ENCODE results near the gene AIM2. TPM values are rescaled to one million over a fixed set of nuclear protein-coding genes. Genes with fewer than 3 reads are reported as not detected.

The AIM2 gene
- total RNA-seq, 1 experiment from 2014 or later, result 1.1 TPM

DNA sequence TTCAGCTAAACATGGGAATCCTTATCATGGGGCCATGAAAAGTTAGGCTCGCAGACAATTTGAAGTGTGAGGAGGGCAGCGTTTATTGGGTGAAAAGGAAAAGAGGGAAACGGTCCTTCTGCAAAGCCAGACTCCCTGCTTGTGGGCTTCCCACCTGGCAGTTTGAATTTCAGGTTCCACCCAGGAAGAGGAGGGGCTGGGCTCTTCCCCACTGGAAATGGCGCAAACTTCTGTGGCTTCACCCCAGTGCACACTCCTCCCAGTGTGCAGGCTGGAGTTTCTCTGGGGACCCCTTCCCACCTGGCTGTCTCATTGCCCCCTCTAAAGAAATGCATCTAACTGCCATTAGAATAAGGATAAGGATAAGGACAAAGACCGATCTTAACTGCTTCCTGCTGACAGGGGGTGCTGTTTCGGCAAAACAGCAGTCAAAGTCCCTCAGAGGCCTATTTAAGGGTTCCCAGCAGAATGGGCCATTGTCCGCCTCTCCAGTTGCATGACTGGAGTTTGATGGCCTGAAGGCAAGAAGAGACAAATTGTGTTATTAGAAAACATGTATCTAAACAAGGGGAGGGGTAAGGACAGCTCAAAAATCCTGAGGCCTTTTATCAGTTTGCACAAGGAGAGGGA, 20.4 kb downstream of the AIM2 start:
- no peak overlapping the region for H3K4me3 Mint-ChIP-seq
- ChIA-PET POLR2A (interaction anchor here (0.7 kb wide), 1 partner anchor 25 kb away, joined by 6 read pairs; no protein-coding TSS in a partner anchor), CTCF (interaction anchor here (0.6 to 1.4 kb wide), 5 partner anchors 15 to 853 kb away, joined by 3 to 5 read pairs (median 4); no protein-coding TSS in a partner anchor)
- peak; percentile 28 for DNase-seq (ENCODE audit: low spot score)
- H3K9me3 Mint-ChIP-seq, result peaks cover 3% of the 10 kb centered on the region; the same call in 1 of the 2 replicates
- no peaks in the 10 kb centered on the region for H3K27me3 Mint-ChIP-seq (ENCODE audit: low read depth)
- peak; percentile 87 for ATAC-seq
- no peaks in the 10 kb centered on the region for H3K36me3 Mint-ChIP-seq
- H3K4me1 Mint-ChIP-seq, result peaks cover 11% of the 10 kb centered on the region
- H3K27ac Mint-ChIP-seq, result no peak overlapping the region
- TF ChIP-seq MXD4 (CRISPR knock-in tag; IDR thresholded peaks at IDR 0.05; ENCODE audit: borderline replicate concordance), result no peak
- TF ChIP-seq ESRRA (CRISPR knock-in tag; IDR thresholded peaks at IDR 0.05; ENCODE audit: borderline replicate concordance), result no peak
- TF ChIP-seq, protein P1, sequence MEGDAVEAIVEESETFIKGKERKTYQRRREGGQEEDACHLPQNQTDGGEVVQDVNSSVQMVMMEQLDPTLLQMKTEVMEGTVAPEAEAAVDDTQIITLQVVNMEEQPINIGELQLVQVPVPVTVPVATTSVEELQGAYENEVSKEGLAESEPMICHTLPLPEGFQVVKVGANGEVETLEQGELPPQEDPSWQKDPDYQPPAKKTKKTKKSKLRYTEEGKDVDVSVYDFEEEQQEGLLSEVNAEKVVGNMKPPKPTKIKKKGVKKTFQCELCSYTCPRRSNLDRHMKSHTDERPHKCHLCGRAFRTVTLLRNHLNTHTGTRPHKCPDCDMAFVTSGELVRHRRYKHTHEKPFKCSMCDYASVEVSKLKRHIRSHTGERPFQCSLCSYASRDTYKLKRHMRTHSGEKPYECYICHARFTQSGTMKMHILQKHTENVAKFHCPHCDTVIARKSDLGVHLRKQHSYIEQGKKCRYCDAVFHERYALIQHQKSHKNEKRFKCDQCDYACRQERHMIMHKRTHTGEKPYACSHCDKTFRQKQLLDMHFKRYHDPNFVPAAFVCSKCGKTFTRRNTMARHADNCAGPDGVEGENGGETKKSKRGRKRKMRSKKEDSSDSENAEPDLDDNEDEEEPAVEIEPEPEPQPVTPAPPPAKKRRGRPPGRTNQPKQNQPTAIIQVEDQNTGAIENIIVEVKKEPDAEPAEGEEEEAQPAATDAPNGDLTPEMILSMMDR (IDR thresholded peaks at IDR 0.05), result peak; percentile 32
- TF ChIP-seq, protein P2, sequence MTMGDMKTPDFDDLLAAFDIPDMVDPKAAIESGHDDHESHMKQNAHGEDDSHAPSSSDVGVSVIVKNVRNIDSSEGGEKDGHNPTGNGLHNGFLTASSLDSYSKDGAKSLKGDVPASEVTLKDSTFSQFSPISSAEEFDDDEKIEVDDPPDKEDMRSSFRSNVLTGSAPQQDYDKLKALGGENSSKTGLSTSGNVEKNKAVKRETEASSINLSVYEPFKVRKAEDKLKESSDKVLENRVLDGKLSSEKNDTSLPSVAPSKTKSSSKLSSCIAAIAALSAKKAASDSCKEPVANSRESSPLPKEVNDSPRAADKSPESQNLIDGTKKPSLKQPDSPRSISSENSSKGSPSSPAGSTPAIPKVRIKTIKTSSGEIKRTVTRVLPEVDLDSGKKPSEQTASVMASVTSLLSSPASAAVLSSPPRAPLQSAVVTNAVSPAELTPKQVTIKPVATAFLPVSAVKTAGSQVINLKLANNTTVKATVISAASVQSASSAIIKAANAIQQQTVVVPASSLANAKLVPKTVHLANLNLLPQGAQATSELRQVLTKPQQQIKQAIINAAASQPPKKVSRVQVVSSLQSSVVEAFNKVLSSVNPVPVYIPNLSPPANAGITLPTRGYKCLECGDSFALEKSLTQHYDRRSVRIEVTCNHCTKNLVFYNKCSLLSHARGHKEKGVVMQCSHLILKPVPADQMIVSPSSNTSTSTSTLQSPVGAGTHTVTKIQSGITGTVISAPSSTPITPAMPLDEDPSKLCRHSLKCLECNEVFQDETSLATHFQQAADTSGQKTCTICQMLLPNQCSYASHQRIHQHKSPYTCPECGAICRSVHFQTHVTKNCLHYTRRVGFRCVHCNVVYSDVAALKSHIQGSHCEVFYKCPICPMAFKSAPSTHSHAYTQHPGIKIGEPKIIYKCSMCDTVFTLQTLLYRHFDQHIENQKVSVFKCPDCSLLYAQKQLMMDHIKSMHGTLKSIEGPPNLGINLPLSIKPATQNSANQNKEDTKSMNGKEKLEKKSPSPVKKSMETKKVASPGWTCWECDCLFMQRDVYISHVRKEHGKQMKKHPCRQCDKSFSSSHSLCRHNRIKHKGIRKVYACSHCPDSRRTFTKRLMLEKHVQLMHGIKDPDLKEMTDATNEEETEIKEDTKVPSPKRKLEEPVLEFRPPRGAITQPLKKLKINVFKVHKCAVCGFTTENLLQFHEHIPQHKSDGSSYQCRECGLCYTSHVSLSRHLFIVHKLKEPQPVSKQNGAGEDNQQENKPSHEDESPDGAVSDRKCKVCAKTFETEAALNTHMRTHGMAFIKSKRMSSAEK (CRISPR knock-in tag; IDR thresholded peaks at IDR 0.05; ENCODE audit: borderline replicate concordance), result no peak
- TF ChIP-seq MAX (CRISPR knock-in tag; IDR thresholded peaks at IDR 0.05), result no peak
- TF ChIP-seq, protein P3, sequence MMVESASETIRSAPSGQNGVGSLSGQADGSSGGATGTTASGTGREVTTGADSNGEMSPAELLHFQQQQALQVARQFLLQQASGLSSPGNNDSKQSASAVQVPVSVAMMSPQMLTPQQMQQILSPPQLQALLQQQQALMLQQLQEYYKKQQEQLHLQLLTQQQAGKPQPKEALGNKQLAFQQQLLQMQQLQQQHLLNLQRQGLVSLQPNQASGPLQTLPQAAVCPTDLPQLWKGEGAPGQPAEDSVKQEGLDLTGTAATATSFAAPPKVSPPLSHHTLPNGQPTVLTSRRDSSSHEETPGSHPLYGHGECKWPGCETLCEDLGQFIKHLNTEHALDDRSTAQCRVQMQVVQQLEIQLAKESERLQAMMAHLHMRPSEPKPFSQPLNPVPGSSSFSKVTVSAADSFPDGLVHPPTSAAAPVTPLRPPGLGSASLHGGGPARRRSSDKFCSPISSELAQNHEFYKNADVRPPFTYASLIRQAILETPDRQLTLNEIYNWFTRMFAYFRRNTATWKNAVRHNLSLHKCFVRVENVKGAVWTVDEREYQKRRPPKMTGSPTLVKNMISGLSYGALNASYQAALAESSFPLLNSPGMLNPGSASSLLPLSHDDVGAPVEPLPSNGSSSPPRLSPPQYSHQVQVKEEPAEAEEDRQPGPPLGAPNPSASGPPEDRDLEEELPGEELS (CRISPR knock-in tag; IDR thresholded peaks at IDR 0.05), result no peak
- TF ChIP-seq ZNF425 (CRISPR knock-in tag; conservative IDR thresholded peaks at IDR 0.05), result no peak

GRCh38 chr1:159055181-159055641, 21.4 kb downstream of the AIM2 start:
- no peak for ATAC-seq
- no peaks in the 10 kb centered on the region for H3K36me3 Mint-ChIP-seq
- no peak for DNase-seq (ENCODE audit: low spot score)
- CTCF ChIA-PET, result interaction anchor here (1.1 to 1.3 kb wide), 2 partner anchors 16 to 852 kb away, joined by 3 to 4 read pairs; no protein-coding TSS in a partner anchor
- no peak overlapping the region for H3K4me3 Mint-ChIP-seq
- no peak overlapping the region for H3K27ac Mint-ChIP-seq
- peaks cover 11% of the 10 kb centered on the region for H3K4me1 Mint-ChIP-seq
- H3K27me3 Mint-ChIP-seq (ENCODE audit: low read depth), result no peaks in the 10 kb centered on the region
- POLR2A ChIA-PET, result no interaction called here
- H3K9me3 Mint-ChIP-seq, result peaks cover 3% of the 10 kb centered on the region; the same call in 1 of the 2 replicates
- no peak for TF ChIP-seq ZBTB21 (CRISPR knock-in tag; IDR thresholded peaks at IDR 0.05; ENCODE audit: borderline replicate concordance)
- TF ChIP-seq RORB (CRISPR knock-in tag; IDR thresholded peaks at IDR 0.05), result no peak
- no peak for TF ChIP-seq ZNF263 (CRISPR knock-in tag; IDR thresholded peaks at IDR 0.05; ENCODE audit: low read depth)
- no peak for TF ChIP-seq AR (CRISPR knock-in tag; IDR thresholded peaks at IDR 0.05)
- TF ChIP-seq SOX15 (CRISPR knock-in tag; IDR thresholded peaks at IDR 0.05), result no peak
- no peak for TF ChIP-seq ATF1 (CRISPR knock-in tag; IDR thresholded peaks at IDR 0.05)
- TF ChIP-seq PRDM15 (CRISPR knock-in tag; IDR thresholded peaks at IDR 0.05), result no peak
- TF ChIP-seq ZNF396 (CRISPR knock-in tag; IDR thresholded peaks at IDR 0.05; ENCODE audit: borderline replicate concordance), result no peak
- no peak for TF ChIP-seq SMAD3 (CRISPR knock-in tag; IDR thresholded peaks at IDR 0.05; ENCODE audit: borderline replicate concordance)

Measured in WTC11 (cell line).